Cardiac muscle cell (in vitro differentiated cells and primary cell): ENCODE results near the gene FAM187B. TPM values are rescaled to one million over a fixed set of nuclear protein-coding genes. Genes with fewer than 3 reads are reported as not detected.

Source experiments
- DNase-seq, 2 donors: peaks; one replicate each; pipeline versions ENCODE4 v3.0.0 to v3.0.0-alpha.2; 2010 to 2017; ENCODE audit warnings: low read depth in 1 of 2, low spot score in 1 of 2
- H3K27ac ChIP-seq: fragments of 200-600 bp; sonication (generic); 2 replicates; pipeline ENCODE4 v1.5.1; 2016
- H3K27me3 ChIP-seq: fragments of 200-600 bp; sonication (generic); 2 replicates; pipeline ENCODE4 v1.6.0; 2016; ENCODE audit warnings: control low read depth
- H3K36me3 ChIP-seq: fragments of 200-600 bp; sonication (generic); 2 replicates; pipeline ENCODE4 v1.5.1; 2016; ENCODE audit warnings: control low read depth
- H3K4me1 ChIP-seq: fragments of 200-600 bp; sonication (generic); 2 replicates; pipeline ENCODE4 v1.8.1; 2017; ENCODE audit warnings: low read depth, mild to moderate bottlenecking, mixed run types
- H3K4me3 ChIP-seq: fragments of 200-600 bp; sonication (generic); 2 replicates; pipeline ENCODE4 v1.5.1; 2016; ENCODE audit warnings: mild to moderate bottlenecking
- H3K9me3 ChIP-seq: fragments of 200-600 bp; sonication (generic); 2 replicates; pipeline ENCODE4 v1.5.1; 2017; ENCODE audit warnings: low read depth, mild to moderate bottlenecking, control low read depth
- CTCF ChIP-seq: IDR thresholded peaks from 2 replicates; pipeline ENCODE4 v1.5.1; 2012; ENCODE audit warnings: low read depth, mild to moderate bottlenecking, low read length
- polyA plus RNA-seq: library from polyadenylated mRNA; unstranded; fragments of >200 nt; fragmentation: Nextera tagmentation; extraction: Ambion mirVana; gene quantifications from 2 replicates; pipeline ENCODE4 v1.2.1, GENCODE V29; 2016
- total RNA-seq: library from RNA; depleted of rRNA; stranded (reverse); fragments of >200 nt; gene quantifications from 2 replicates; pipeline ENCODE4 v1.2.3, GENCODE V29; 2016

FAM187B gene
- total and polyA plus RNA-seq, 2 experiments from 2014 or later = not detected

GRCh38 chr19:35212241-35212640 lies 16.3 kb downstream of the FAM187B start:
- TF ChIP-seq CTCF = no peak
- no peaks in the 10 kb centered on the region for H3K27me3 ChIP-seq

DNA sequence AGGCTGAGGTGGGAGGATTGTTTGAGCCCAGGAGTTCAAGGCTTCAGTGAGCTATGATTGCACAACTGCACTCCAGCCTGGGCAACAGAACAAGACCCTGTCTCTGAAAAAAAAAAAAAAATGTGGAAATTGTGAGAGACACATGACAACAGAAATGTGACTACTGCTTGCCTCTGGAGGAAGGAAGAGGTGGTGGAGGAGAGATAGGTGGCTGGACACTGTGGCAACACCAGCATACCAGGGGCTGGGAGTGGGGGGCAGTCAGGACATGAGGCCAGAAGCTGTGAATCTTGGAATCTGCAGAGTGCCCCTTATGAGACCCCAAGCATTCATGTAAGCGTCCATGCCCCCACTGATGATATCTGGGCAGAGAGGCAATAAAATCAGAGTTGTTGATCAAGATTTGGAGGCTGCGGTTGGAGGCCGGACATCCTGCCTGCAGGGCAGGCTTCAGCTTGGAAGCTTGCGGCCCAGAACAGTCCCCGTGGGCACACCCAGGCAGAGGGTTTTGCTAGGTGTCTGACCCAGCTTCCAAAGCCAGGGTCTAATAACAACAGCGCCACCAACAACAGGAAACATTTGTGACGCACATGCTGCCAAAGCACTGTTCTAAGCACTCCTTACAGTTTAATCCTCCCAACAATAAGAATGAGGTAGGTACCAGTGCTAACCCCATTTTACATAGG lies 16.9 kb downstream of the FAM187B start:
- H3K4me1 ChIP-seq = no peaks in the 10 kb centered on the region
- H3K36me3 ChIP-seq = no peaks in the 10 kb centered on the region
- H3K27me3 ChIP-seq = no peaks in the 10 kb centered on the region
- DNase-seq = no peak
- H3K27ac ChIP-seq = no peak overlapping the region
- no peak overlapping the region for H3K4me3 ChIP-seq
- H3K9me3 ChIP-seq = no peaks in the 10 kb centered on the region
- no peak for TF ChIP-seq CTCF

More at GRCh38 chr19:35212241-35212640, 16.3 kb downstream of the FAM187B start:
- H3K4me3 ChIP-seq = no peak overlapping the region
- DNase-seq = no peak
- no peak overlapping the region for H3K27ac ChIP-seq
- H3K4me1 ChIP-seq = no peaks in the 10 kb centered on the region
- no peaks in the 10 kb centered on the region for H3K9me3 ChIP-seq
- no peaks in the 10 kb centered on the region for H3K36me3 ChIP-seq

DNA sequence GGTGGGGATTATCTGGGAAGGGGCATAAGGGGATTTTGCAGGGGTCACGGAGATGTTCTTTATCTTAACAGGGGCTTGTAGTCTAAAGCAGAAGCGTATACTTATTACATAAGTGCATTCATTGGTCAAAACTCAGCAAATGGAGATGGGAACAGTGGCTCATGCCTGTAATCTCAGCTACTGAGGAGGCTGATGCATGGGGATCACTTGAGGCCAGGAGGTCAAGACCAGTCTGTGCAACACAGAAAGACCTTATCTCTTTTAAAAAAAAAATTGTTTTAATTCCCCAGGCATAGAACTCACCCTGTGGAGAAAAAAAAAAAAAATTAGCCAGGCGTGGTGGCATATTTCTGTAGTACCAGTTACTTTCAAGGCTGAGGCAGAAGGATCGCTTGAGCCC lies 18.9 kb downstream of the FAM187B start:
- Histone ChIP-seq H3K9me3 (no peaks in the 10 kb centered on the region), H3K27me3 (no peaks in the 10 kb centered on the region), H3K4me1 (no peaks in the 10 kb centered on the region), H3K36me3 (no peaks in the 10 kb centered on the region), H3K4me3 (no peak overlapping the region), H3K27ac (no peak overlapping the region)
- no peak for DNase-seq
- TF ChIP-seq CTCF = no peak

DNA sequence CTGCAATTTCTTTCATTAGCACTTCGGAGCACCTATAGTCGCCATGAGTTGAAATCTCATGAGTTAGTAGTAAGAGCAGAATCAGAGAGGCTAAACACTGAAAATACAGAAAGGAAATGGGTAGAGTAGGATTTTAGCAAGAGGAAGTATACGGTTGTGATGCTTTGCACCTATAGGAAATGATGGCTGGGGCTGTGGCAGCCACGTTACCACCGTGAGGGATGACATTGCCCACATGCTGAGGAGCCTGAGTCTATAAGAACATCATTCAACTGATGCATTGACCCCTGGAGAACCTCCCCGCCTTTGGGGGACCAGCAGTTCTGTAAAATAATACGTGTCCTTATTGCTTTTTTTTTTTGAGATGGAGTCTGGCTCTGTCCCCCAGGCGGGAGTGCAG lies 20.4 kb downstream of the FAM187B start:
- no peaks in the 10 kb centered on the region for H3K9me3 ChIP-seq
- H3K27ac ChIP-seq = no peak overlapping the region

GRCh38 chr19:35207391-35207871 lies 21.1 kb downstream of the FAM187B start:
- Histone ChIP-seq H3K27me3 (no peaks in the 10 kb centered on the region), H3K4me1 (peaks cover 15% of the 10 kb centered on the region), H3K4me3 (no peak overlapping the region), H3K27ac (no peak overlapping the region), H3K9me3 (no peaks in the 10 kb centered on the region), H3K36me3 (no peaks in the 10 kb centered on the region)
- TF ChIP-seq CTCF = no peak
- no peak for DNase-seq

More for the DNA sequence above, 20.4 kb downstream of the FAM187B start:
- TF ChIP-seq CTCF = no peak
- Histone ChIP-seq H3K36me3 (no peaks in the 10 kb centered on the region), H3K27me3 (no peaks in the 10 kb centered on the region), H3K4me3 (no peak overlapping the region), H3K4me1 (peaks cover 9% of the 10 kb centered on the region)
- no peak for DNase-seq
